ENCODE measurements around the gene EGLN2.
A peak's percentile ranks its signal among the peaks of the same experiment; 100 is the strongest.
"Not testable (repeated sequence)": the region's sequence is repeated elsewhere in the genome, so short reads cannot be mapped to it uniquely, and the experiment has no call there.

Gene EGLN2

GRCh38 chr19:40819479-40820234 lies 20.7 kb downstream of the EGLN2 start:
- FAIRE-seq = not testable (repeated sequence)

GRCh38 chr19:40822161-40822560 lies 23.2 kb downstream of the EGLN2 start:
- FAIRE-seq = no peak

- not testable (repeated sequence) for FAIRE-seq
These were observed 23.9 kb downstream of the EGLN2 start for GRCh38 chr19:40822704-40823553.

- FAIRE-seq = not testable (repeated sequence)
These were observed 25.9 kb downstream of the EGLN2 start for GRCh38 chr19:40824916-40825315.

- FAIRE-seq = not testable (repeated sequence)
These were observed 26.6 kb downstream of the EGLN2 start for GRCh38 chr19:40825460-40826095.

- FAIRE-seq = not testable (repeated sequence)
These were observed 27.3 kb downstream of the EGLN2 start for GRCh38 chr19:40826312-40826698.

GRCh38 chr19:40826699-40827385 lies 27.9 kb downstream of the EGLN2 start:
- FAIRE-seq = not testable (repeated sequence)

- FAIRE-seq = no peak
These were observed 28.6 kb downstream of the EGLN2 start for GRCh38 chr19:40827386-40828247.

- no peak for FAIRE-seq
These were observed 30.2 kb downstream of the EGLN2 start for GRCh38 chr19:40829205-40829604.

- FAIRE-seq = not testable (repeated sequence)
These were observed 31.8 kb downstream of the EGLN2 start for GRCh38 chr19:40830741-40831140.

GRCh38 chr19:40831502-40832430 lies 32.8 kb downstream of the EGLN2 start:
- FAIRE-seq = peak; percentile 41

- not testable (repeated sequence) for FAIRE-seq
These were observed 33.4 kb downstream of the EGLN2 start for GRCh38 chr19:40832431-40832790.

- not testable (repeated sequence) for FAIRE-seq
These were observed 34.9 kb downstream of the EGLN2 start for GRCh38 chr19:40833728-40834533.

- no peak for FAIRE-seq
These were observed 37.9 kb downstream of the EGLN2 start for GRCh38 chr19:40836754-40837429.

GRCh38 chr19:40838477-40838876 lies 39.5 kb downstream of the EGLN2 start:
- FAIRE-seq = not testable (repeated sequence)

GRCh38 chr19:40842012-40842411 lies 43.0 kb downstream of the EGLN2 start:
- FAIRE-seq = not testable (repeated sequence)

- FAIRE-seq = not testable (repeated sequence)
These were observed 44.1 kb downstream of the EGLN2 start for GRCh38 chr19:40842997-40843652.

- not testable (repeated sequence) for FAIRE-seq
These were observed 44.7 kb downstream of the EGLN2 start for GRCh38 chr19:40843653-40844052.
